Activated CD4-positive, alpha-beta T cell treated with anti-CD3 and anti-CD28 coated beads for 24 hours (primary cell): ENCODE measurements around the gene GIMAP7.

Experiments used
- DNase-seq, 2 donors: peaks; one replicate each; pipeline ENCODE4 v3.0.0-alpha.2; 2020; ENCODE audit warnings: low read depth in 2 of 2

GIMAP7 gene

GRCh38 chr7:150569245-150569955 is 54.7 kb downstream of the GIMAP7 start:
- DNase-seq, result no peak
